H9 (cell line): ENCODE data around the gene C9orf152. TPM values are rescaled to one million over a fixed set of nuclear protein-coding genes. Genes with fewer than 3 reads are reported as not detected.

Experiments
- DNase-seq: peaks from one replicate; pipeline ENCODE4 v3.0.0-alpha.2; 2017
- H2AFZ ChIP-seq: one replicate; pipeline ENCODE4 v1.6.1; 2013; ENCODE audit warnings: mild to moderate bottlenecking, low read length, control low read depth, moderate library complexity
- H2AK5ac ChIP-seq: 2 replicates; pipeline ENCODE4 v1.6.1; 2013; ENCODE audit warnings: low read length, control low read depth, mixed read lengths; ENCODE audit not compliant: insufficient read length
- H2BK120ac ChIP-seq: one replicate; pipeline ENCODE4 v1.6.1; 2013; ENCODE audit warnings: low read depth, mild to moderate bottlenecking, low read length, control low read depth, inconsistent platforms; ENCODE audit not compliant: poor library complexity, severe bottlenecking
- H2BK12ac ChIP-seq: 2 replicates; pipeline ENCODE4 v1.6.1; 2013; ENCODE audit warnings: low read length, control low read depth, mixed read lengths, low read depth; ENCODE audit not compliant: insufficient read length
- H2BK15ac ChIP-seq: 2 replicates; pipeline ENCODE4 v1.6.1; 2013; ENCODE audit warnings: low read depth, low read length, control low read depth
- H2BK20ac ChIP-seq: one replicate; pipeline ENCODE4 v1.6.1; 2013; ENCODE audit warnings: low read depth, mild to moderate bottlenecking, low read length, control low read depth, inconsistent platforms; ENCODE audit not compliant: poor library complexity, severe bottlenecking
- H2BK5ac ChIP-seq: 2 replicates; pipeline ENCODE4 v1.6.1; 2013; ENCODE audit warnings: low read length, control low read depth, mixed read lengths; ENCODE audit not compliant: insufficient read length
- H3K14ac ChIP-seq: 2 replicates; pipeline ENCODE4 v1.6.1; 2013; ENCODE audit warnings: low read length, control low read depth; ENCODE audit not compliant: insufficient read depth
- H3K18ac ChIP-seq: 2 replicates; pipeline ENCODE4 v1.6.1; 2013; ENCODE audit warnings: low read depth, mild to moderate bottlenecking, mixed read lengths, low read length, control low read depth; ENCODE audit not compliant: insufficient read length
- H3K23ac ChIP-seq: 2 replicates; pipeline ENCODE4 v1.6.1; 2013; ENCODE audit warnings: low read length, control low read depth, mixed read lengths, low read depth; ENCODE audit not compliant: insufficient read length
- H3K23me2 ChIP-seq: 2 replicates; pipeline ENCODE4 v1.6.1; 2013; ENCODE audit warnings: low read depth, mild to moderate bottlenecking, mixed read lengths, low read length, control low read depth; ENCODE audit not compliant: insufficient read length, poor library complexity, severe bottlenecking
- H3K27ac ChIP-seq: 2 replicates; pipeline ENCODE4 v1.5.1; 2013; ENCODE audit warnings: low read length, control low read depth, mixed read lengths, low read depth; ENCODE audit not compliant: insufficient read length
- H3K27me3 ChIP-seq: 2 replicates; pipeline ENCODE4 v1.6.1; 2013; ENCODE audit warnings: low read length, control low read depth, inconsistent platforms; ENCODE audit not compliant: insufficient read depth
- H3K4ac ChIP-seq: 2 replicates; pipeline ENCODE4 v1.6.1; 2013; ENCODE audit warnings: low read depth, mild to moderate bottlenecking, control low read depth, inconsistent platforms, low read length, moderate library complexity
- H3K4me1 ChIP-seq: 2 replicates; pipeline ENCODE4 v1.6.1; 2013; ENCODE audit warnings: low read length, control low read depth, inconsistent platforms; ENCODE audit not compliant: insufficient read depth
- H3K4me2 ChIP-seq: 2 replicates; pipeline ENCODE4 v1.6.1; 2013; ENCODE audit warnings: low read length, control low read depth, mixed read lengths; ENCODE audit not compliant: insufficient read length, insufficient read depth
- H3K56ac ChIP-seq: 2 replicates; pipeline ENCODE4 v1.6.1; 2013; ENCODE audit warnings: low read depth, mild to moderate bottlenecking, mixed read lengths, low read length, control low read depth; ENCODE audit not compliant: insufficient read length
- H3K79me1 ChIP-seq: 2 replicates; pipeline ENCODE4 v1.6.1; 2013; ENCODE audit warnings: low read depth, mild to moderate bottlenecking, moderate library complexity, low read length, control low read depth, inconsistent platforms; ENCODE audit not compliant: insufficient read depth, poor library complexity, severe bottlenecking
- H3K79me2 ChIP-seq: 2 replicates; pipeline ENCODE4 v1.6.1; 2013; ENCODE audit warnings: low read length, control low read depth, inconsistent platforms; ENCODE audit not compliant: insufficient read depth
- H3K9ac ChIP-seq: 2 replicates; pipeline ENCODE4 v1.6.1; 2013; ENCODE audit warnings: low read length, control low read depth, mixed read lengths; ENCODE audit not compliant: insufficient read length; ENCODE audit errors: extremely low read depth
- H3K9me3 ChIP-seq: one replicate; pipeline ENCODE4 v1.6.1; 2013; ENCODE audit warnings: low read depth, low read length, inconsistent platforms; ENCODE audit not compliant: control insufficient read depth
- H3T11ph ChIP-seq: one replicate; pipeline ENCODE4 v1.6.1; 2013; ENCODE audit warnings: mild to moderate bottlenecking, low read length, control low read depth, inconsistent platforms
- H4K20me1 ChIP-seq: one replicate; pipeline ENCODE4 v1.6.1; 2013; ENCODE audit not compliant: control insufficient read depth, insufficient read length, insufficient read depth
- H4K5ac ChIP-seq: 2 replicates; pipeline ENCODE4 v1.6.1; 2013; ENCODE audit warnings: low read depth, mild to moderate bottlenecking, mixed read lengths, low read length, control low read depth; ENCODE audit not compliant: insufficient read length
- H4K8ac ChIP-seq: replicated peaks from 2 replicates; pipeline ENCODE4 v1.6.1; 2013; ENCODE audit warnings: low read length, control low read depth, mixed read lengths, low read depth; ENCODE audit not compliant: insufficient read length
- H4K91ac ChIP-seq: 2 replicates; pipeline ENCODE4 v1.6.1; 2013; ENCODE audit warnings: low read depth, mild to moderate bottlenecking, moderate library complexity, mixed read lengths, low read length, control low read depth; ENCODE audit not compliant: insufficient read length
- H3K27ac Mint-ChIP-seq, 3 experiments: 2 replicates in 2 of 3; 3 replicates in 1 of 3; pipeline ENCODE4 v1.8.0; 2020 to 2021; ENCODE audit warnings: mixed read lengths in 3 of 3, mild to moderate bottlenecking in 1 of 3, moderate library complexity in 1 of 3
- H3K27me3 Mint-ChIP-seq: 2 replicates; pipeline ENCODE4 v1.8.0; 2021; ENCODE audit warnings: low read depth, mild to moderate bottlenecking, moderate library complexity, mixed read lengths
- H3K36me3 Mint-ChIP-seq, 3 experiments: 2 replicates in 2 of 3; 3 replicates in 1 of 3; pipeline ENCODE4 v1.8.0; 2020 to 2021; ENCODE audit warnings: low read depth in 3 of 3, mixed read lengths in 3 of 3; ENCODE audit not compliant: insufficient read depth in 1 of 3
- H3K4me1 Mint-ChIP-seq, 2 experiments: 2 replicates each; pipeline ENCODE4 v1.8.0; 2020; ENCODE audit warnings: mixed read lengths in 2 of 2
- H3K4me3 Mint-ChIP-seq, 2 experiments: 2 replicates in 1 of 2; 3 replicates in 1 of 2; pipeline ENCODE4 v1.8.0; 2020 to 2021; ENCODE audit warnings: mild to moderate bottlenecking in 2 of 2, mixed read lengths in 2 of 2, moderate library complexity in 1 of 2
- H3K9me3 Mint-ChIP-seq, 2 experiments: 2 replicates in 1 of 2; 3 replicates in 1 of 2; pipeline ENCODE4 v1.8.0; 2020; ENCODE audit warnings: mild to moderate bottlenecking in 2 of 2, mixed read lengths in 2 of 2, moderate library complexity in 1 of 2
- CTCF ChIP-seq: fragments of 200-600 bp; sonication (generic); conservative IDR thresholded peaks from 3 replicates; pipeline ENCODE4 v1.8.0; 2021; ENCODE audit warnings: antibody characterized with exemption, mild to moderate bottlenecking
- WGBS: extraction: QIAGEN DNeasy Blood & Tissue Kit; methylation state at CpG from one replicate; pipeline ENCODE4 v1.1.7; 2013; ENCODE audit warnings: missing lambda C conversion rate, low lambda C conversion rate, mixed read lengths; ENCODE audit not compliant: insufficient read length; ENCODE audit errors: extremely low coverage; 5-methylcytosine and 5-hydroxymethylcytosine counted together
- total RNA-seq: library from RNA; stranded (reverse); gene quantifications from 2 replicates; pipeline ENCODE4 v1.2.1, GENCODE V29; 2021

Gene C9orf152
- total RNA-seq, 1 experiment from 2014 or later: not detected

- no peak overlapping the region for H3K4me2 ChIP-seq
- H3K56ac ChIP-seq: no peak overlapping the region
- no peak overlapping the region for H2BK5ac ChIP-seq
- no peak overlapping the region for H3T11ph ChIP-seq
- peaks cover 4 to 8% of the 10 kb centered on the region in 2 experiments for H3K4me1 Mint-ChIP-seq
- H3K27ac ChIP-seq: no peak overlapping the region
- H4K5ac ChIP-seq: no peak overlapping the region
- H4K8ac ChIP-seq: no peak overlapping the region
- H3K23ac ChIP-seq: no peak overlapping the region
- H3K4me1 ChIP-seq: no peaks in the 10 kb centered on the region; the same call in 1 of the 2 replicates
- no CpG with 5 or more reads among the region's 2 CpGs for WGBS
- no peaks in the 10 kb centered on the region for H3K79me1 ChIP-seq
- H2BK15ac ChIP-seq: no peak overlapping the region
- H3K27me3 Mint-ChIP-seq: peaks cover 1% of the 10 kb centered on the region; the same call in 1 of the 2 replicates
- H3K4me3 Mint-ChIP-seq: no peak overlapping the region
- no peaks in the 10 kb centered on the region for H3K23me2 ChIP-seq
- no peak overlapping the region for H3K27ac Mint-ChIP-seq
- H2BK120ac ChIP-seq: no peak overlapping the region
- DNase-seq: no peak
- no peak overlapping the region for H3K18ac ChIP-seq
- H3K9me3 ChIP-seq: no peaks in the 10 kb centered on the region
- no peak overlapping the region for H2AFZ ChIP-seq
- H2AK5ac ChIP-seq: no peak overlapping the region
- no peaks in the 10 kb centered on the region for H4K20me1 ChIP-seq
- no peak overlapping the region for H3K4ac ChIP-seq
- H3K9me3 Mint-ChIP-seq: no peaks in the 10 kb centered on the region
- no peaks in the 10 kb centered on the region for H3K79me2 ChIP-seq
- TF ChIP-seq CTCF: no peak
- no peaks in the 10 kb centered on the region for H3K27me3 ChIP-seq
- no peaks in the 10 kb centered on the region for H3K36me3 Mint-ChIP-seq
- H2BK12ac ChIP-seq: no peak overlapping the region
- no peak overlapping the region for H4K91ac ChIP-seq
- H3K9ac ChIP-seq: no peak overlapping the region
- no peak overlapping the region for H2BK20ac ChIP-seq
- no peak overlapping the region for H3K14ac ChIP-seq
Measured at GRCh38 chr9:110187126-110187525, 20.8 kb downstream of the C9orf152 start.
